GM12872 (cell line): ENCODE measurements around the gene GPR22.

Experiments
- TF ChIP-seq, protein P1 (sequence below): IDR thresholded peaks from 3 replicates; pipeline ENCODE4 v1.5.1; 2011; ENCODE audit warnings: low read depth, mild to moderate bottlenecking, low read length, moderate library complexity; ENCODE audit not compliant: insufficient read depth

The GPR22 gene

GRCh38 chr7:107463139-107464078 lies 6.4 kb upstream of the GPR22 start:
- TF ChIP-seq, protein P1, sequence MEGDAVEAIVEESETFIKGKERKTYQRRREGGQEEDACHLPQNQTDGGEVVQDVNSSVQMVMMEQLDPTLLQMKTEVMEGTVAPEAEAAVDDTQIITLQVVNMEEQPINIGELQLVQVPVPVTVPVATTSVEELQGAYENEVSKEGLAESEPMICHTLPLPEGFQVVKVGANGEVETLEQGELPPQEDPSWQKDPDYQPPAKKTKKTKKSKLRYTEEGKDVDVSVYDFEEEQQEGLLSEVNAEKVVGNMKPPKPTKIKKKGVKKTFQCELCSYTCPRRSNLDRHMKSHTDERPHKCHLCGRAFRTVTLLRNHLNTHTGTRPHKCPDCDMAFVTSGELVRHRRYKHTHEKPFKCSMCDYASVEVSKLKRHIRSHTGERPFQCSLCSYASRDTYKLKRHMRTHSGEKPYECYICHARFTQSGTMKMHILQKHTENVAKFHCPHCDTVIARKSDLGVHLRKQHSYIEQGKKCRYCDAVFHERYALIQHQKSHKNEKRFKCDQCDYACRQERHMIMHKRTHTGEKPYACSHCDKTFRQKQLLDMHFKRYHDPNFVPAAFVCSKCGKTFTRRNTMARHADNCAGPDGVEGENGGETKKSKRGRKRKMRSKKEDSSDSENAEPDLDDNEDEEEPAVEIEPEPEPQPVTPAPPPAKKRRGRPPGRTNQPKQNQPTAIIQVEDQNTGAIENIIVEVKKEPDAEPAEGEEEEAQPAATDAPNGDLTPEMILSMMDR, result peak; percentile 74

- TF ChIP-seq, protein P1, result no peak
Measured at GRCh38 chr7:107464666-107465226, 5.1 kb upstream of the GPR22 start.

DNA sequence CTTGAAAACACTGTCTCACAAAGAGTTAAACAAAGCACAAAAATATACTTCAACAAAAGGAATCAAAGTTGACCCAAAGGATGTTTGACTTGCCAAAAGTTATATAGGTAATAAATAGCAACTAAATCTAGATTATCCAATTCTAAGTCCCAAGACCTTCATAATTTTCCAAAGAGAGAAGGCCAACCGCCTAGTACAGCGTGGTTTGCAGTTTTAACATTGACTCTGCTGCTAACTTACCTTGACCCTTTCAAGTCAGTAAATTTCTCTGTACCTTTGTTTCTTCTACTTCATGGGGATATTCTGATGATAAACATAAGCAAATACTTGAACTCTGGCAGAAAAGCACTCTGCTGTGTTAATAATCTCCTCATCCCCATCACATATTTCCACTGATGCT lies 1.9 kb upstream of the GPR22 start:
- TF ChIP-seq, protein P1, result no peak

GRCh38 chr7:107468824-107469223 lies 1.0 kb upstream of the GPR22 start:
- TF ChIP-seq, protein P1, result no peak

DNA sequence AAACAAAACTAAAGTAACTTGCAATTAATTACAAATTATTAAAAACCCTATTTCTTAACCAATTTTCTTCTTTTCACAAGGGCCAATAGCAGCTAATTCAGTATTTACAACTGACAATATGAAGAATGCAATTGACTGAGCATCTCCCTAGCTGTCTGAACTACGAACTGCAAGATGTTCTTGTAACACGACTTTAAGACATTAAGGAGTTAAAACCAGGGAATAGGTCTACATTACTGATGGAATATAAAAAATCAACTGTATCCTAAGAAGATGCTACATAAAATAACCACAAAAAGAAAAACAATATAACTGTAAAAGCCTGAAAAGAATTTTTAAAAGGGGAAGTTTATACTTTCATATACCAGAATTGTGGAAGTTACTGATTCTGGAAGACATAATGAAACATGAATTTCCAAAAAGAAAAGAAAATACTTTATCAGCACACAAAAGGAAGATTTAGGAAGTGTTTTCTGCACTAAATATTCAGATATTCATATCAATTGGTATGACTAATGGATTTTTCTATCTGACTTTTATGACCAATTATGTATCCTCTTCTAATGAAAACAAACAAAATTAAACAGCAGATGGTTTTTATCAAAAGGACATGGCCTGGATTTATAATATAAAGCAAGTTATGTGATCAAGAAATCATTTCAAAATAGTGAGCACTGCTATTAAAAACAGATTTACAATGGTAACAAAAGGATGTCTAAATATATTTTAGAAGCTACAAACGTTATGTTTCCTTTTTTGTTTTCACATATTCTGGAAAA lies 1.6 kb downstream of the GPR22 start:
- TF ChIP-seq, protein P1, result no peak

DNA sequence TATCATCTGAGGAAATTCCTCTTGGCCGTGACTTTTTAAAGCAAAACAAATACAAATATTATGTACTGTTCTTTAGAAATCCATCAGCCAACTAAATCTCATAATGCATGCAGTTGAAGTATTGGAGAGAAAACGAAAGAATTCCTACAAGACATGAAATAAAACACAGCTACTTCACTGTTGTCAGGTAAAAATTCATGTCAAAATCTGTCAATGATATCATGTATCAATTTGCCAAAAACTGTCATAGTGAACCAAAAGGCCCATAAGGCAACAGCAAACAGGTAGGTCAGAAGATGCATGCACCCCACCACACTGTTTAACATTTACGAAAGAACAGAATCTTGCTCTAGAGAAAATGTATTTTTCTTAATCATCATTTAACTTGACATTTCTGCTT lies 2.3 kb downstream of the GPR22 start:
- TF ChIP-seq, protein P1, result no peak

GRCh38 chr7:107474104-107474521 lies 4.3 kb downstream of the GPR22 start:
- TF ChIP-seq, protein P1, result no peak
